ENCODE results near the gene GFRA4.

GFRA4 gene

GRCh38 chr20:3633913-3634478, 29.2 kb downstream of the GFRA4 start:
- no peak for TF ChIP-seq CTCF (IDR thresholded peaks at IDR 0.05; ENCODE audit: low read depth, low read length)
- DNase-seq (ENCODE audit: extremely low read depth, low read depth) = no peak

- TF ChIP-seq CTCF (IDR thresholded peaks at IDR 0.05; ENCODE audit: low read depth, low read length) = no peak
- no peak for DNase-seq (ENCODE audit: extremely low read depth, low read depth)
Measured at GRCh38 chr20:3632311-3633004, 30.7 kb downstream of the GFRA4 start.

- TF ChIP-seq CTCF (IDR thresholded peaks at IDR 0.05; ENCODE audit: low read depth, low read length) = no peak
- DNase-seq (ENCODE audit: extremely low read depth, low read depth) = no peak
Measured at GRCh38 chr20:3631534-3631933, 31.7 kb downstream of the GFRA4 start.

- no peak for TF ChIP-seq CTCF (IDR thresholded peaks at IDR 0.05; ENCODE audit: low read depth, low read length)
- DNase-seq (ENCODE audit: extremely low read depth, low read depth) = no peak
Measured at GRCh38 chr20:3630429-3630828, 32.8 kb downstream of the GFRA4 start.

GRCh38 chr20:3629893-3630292, 33.3 kb downstream of the GFRA4 start:
- TF ChIP-seq CTCF (IDR thresholded peaks at IDR 0.05; ENCODE audit: low read depth, low read length) = no peak
- no peak for DNase-seq (ENCODE audit: extremely low read depth, low read depth)

- no peak for DNase-seq (ENCODE audit: extremely low read depth, low read depth)
- no peak for TF ChIP-seq CTCF (IDR thresholded peaks at IDR 0.05; ENCODE audit: low read depth, low read length)
Measured at GRCh38 chr20:3628502-3629314, 34.5 kb downstream of the GFRA4 start.

GRCh38 chr20:3627476-3627875, 35.7 kb downstream of the GFRA4 start:
- DNase-seq (ENCODE audit: extremely low read depth, low read depth) = no peak
- no peak for TF ChIP-seq CTCF (IDR thresholded peaks at IDR 0.05; ENCODE audit: low read depth, low read length)

All from AG09319 (cell line).